PC-9 (cell line): Measurements from ENCODE around the gene CLEC16A. TPM values are rescaled to one million over a fixed set of nuclear protein-coding genes. Genes with fewer than 3 reads are reported as not detected.

Source experiments
- BruUV-seq: library from RNA; stranded (reverse); fragments of 400-500 nt; replicated peaks from 2 replicates; lab custom pipeline; 2021; lab: Mats Ljungman, UMichigan
- CTCF ChIA-PET: fragments of 300-600 bp; sonication (Branson Sonifier 250); formaldehyde crosslinking; loops from one replicate; lab custom pipeline; 2022; ENCODE audit warnings: antibody characterized with exemption; lab: Charles Lee
- POLR2A ChIA-PET: fragments of 300-600 bp; sonication (Branson Sonifier 250); formaldehyde crosslinking; loops from one replicate; lab custom pipeline; 2022; ENCODE audit warnings: antibody characterized with exemption; ENCODE audit not compliant: unreplicated experiment; lab: Charles Lee
- DNase-seq, 2 experiments: peaks; one replicate each; pipeline versions ENCODE4 v3.0.0 to v3.0.0-alpha.2; 2015 to 2022; ENCODE audit warnings: mixed read lengths in 1 of 2
- H2AFZ ChIP-seq: fragments of 200-600 bp; sonication (generic); 2 replicates; pipeline ENCODE4 v1.8.1; 2017; ENCODE audit warnings: antibody characterized with exemption
- H3F3A ChIP-seq: fragments of 200-600 bp; sonication (generic); 2 replicates; pipeline ENCODE4 v1.8.1; 2017; ENCODE audit warnings: antibody characterized with exemption, mild to moderate bottlenecking, low read depth; ENCODE audit not compliant: insufficient read depth
- H3K27ac ChIP-seq: fragments of 200-600 bp; sonication (generic); 2 replicates; pipeline ENCODE4 v1.6.1; 2016; ENCODE audit warnings: mixed run types
- H3K27me3 ChIP-seq: fragments of 200-600 bp; sonication (generic); 2 replicates; pipeline ENCODE4 v1.6.1; 2016; ENCODE audit warnings: low read depth, mixed run types; ENCODE audit not compliant: insufficient read depth
- H3K36me3 ChIP-seq: fragments of 200-600 bp; sonication (generic); 2 replicates; pipeline ENCODE4 v1.6.1; 2016; ENCODE audit warnings: low read depth, mixed run types
- H3K4me1 ChIP-seq: fragments of 200-600 bp; sonication (generic); replicated peaks from 2 replicates; pipeline ENCODE4 v1.6.1; 2016; ENCODE audit warnings: mixed run types; ENCODE audit not compliant: insufficient read depth
- H3K4me2 ChIP-seq: fragments of 200-600 bp; sonication (generic); 2 replicates; pipeline ENCODE4 v1.6.1; 2017; ENCODE audit warnings: mixed run types
- H3K4me3 ChIP-seq: fragments of 200-600 bp; sonication (generic); 2 replicates; pipeline ENCODE4 v1.6.1; 2016; ENCODE audit warnings: mixed run types
- H3K79me2 ChIP-seq: fragments of 200-600 bp; sonication (generic); 2 replicates; pipeline ENCODE4 v1.6.1; 2017; ENCODE audit warnings: low read depth, mixed run types
- H3K9me2 ChIP-seq: fragments of 200-600 bp; sonication (generic); 2 replicates; pipeline ENCODE4 v1.8.1; 2017; ENCODE audit warnings: mild to moderate bottlenecking; ENCODE audit not compliant: insufficient read depth
- H3K9me3 ChIP-seq: fragments of 200-600 bp; sonication (generic); 2 replicates; pipeline ENCODE4 v1.8.1; 2016; ENCODE audit warnings: low read depth; ENCODE audit not compliant: insufficient read depth
- H4K20me1 ChIP-seq: fragments of 200-600 bp; sonication (generic); 2 replicates; pipeline ENCODE4 v1.8.1; 2017; ENCODE audit not compliant: insufficient read depth
- EZH2 ChIP-seq: fragments of 200-600 bp; sonication (generic); IDR thresholded peaks from 2 replicates; pipeline ENCODE4 v1.8.0; 2017; ENCODE audit warnings: antibody characterized with exemption, low read depth
- intact Hi-C: fragments of 100-400 bp; cut with micrococcal nuclease; formaldehyde crosslinking; loops from one replicate; pipeline ENCODE4 v1.10.0; 2022; ENCODE audit not compliant: unreplicated experiment
- total RNA-seq: library from RNA; stranded (reverse); gene quantifications from 2 replicates; pipeline ENCODE4 v1.2.3, GENCODE V29; 2021
- TF ChIP-seq, protein P1 (sequence below): fragments of 200-600 bp; sonication (generic); conservative IDR thresholded peaks from 2 replicates; pipeline ENCODE4 v1.6.1; 2017; ENCODE audit warnings: mixed run types, antibody characterized with exemption, mild to moderate bottlenecking, moderate library complexity

CLEC16A gene
- total RNA-seq, 1 experiment from 2014 or later = 34.9 TPM

DNA sequence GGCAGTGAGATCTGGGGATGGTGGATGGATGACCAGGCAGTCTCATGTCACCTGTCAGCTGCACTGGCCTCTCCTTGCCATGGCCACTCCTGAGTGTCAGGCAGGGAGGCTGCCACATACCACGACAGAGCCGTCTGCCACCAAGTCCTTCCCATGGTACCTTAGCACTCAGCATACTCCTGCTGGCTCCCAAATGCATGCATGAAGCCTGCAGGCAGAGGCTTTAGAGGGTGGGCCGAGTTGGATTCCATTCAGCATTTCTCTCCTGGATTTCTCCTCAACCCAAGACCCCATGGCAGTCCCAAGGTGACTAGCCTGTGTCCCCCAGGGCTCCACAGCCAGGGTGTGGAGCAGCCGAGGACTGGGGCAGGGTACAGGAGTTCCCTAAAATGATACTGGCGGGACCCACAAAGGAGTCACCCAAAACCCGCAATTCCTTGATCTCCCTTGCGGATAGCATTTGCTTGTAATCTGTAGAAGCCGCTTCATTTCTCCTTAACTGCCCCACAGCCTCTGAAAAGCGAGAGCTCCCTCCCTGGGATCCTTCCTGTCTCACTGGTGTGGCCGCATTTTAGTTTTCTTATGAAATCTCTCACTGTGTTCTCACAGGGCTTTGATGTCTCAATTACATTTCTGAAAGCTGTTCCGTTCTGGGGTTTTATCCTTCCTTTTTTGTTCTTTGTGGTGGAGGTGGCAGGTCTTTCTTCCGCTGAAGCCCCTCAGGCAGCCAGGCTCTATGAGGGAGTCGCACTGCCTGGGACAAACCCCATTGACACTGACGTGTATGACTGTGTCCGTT, 170.2 kb downstream of the CLEC16A start:
- Histone ChIP-seq H3K9me3 (no peaks in the 10 kb centered on the region), H2AFZ (no peak overlapping the region), H3K4me2 (no peak overlapping the region), H3K79me2 (no peaks in the 10 kb centered on the region), H3K27ac (no peak overlapping the region), H3K9me2 (no peaks in the 10 kb centered on the region), H3K27me3 (no peaks in the 10 kb centered on the region), H3K4me3 (no peak overlapping the region), H3K4me1 (no peaks in the 10 kb centered on the region), H4K20me1 (no peaks in the 10 kb centered on the region), H3F3A (no peaks in the 10 kb centered on the region), H3K36me3 (no peaks in the 10 kb centered on the region)
- BruUV-seq = no TSS peak
- intact Hi-C loops = no loop called here
- DNase-seq = no peak
- ChIA-PET POLR2A (no interaction called here), CTCF (no interaction called here)
- TF ChIP-seq EZH2 = no peak
- TF ChIP-seq, protein P1, sequence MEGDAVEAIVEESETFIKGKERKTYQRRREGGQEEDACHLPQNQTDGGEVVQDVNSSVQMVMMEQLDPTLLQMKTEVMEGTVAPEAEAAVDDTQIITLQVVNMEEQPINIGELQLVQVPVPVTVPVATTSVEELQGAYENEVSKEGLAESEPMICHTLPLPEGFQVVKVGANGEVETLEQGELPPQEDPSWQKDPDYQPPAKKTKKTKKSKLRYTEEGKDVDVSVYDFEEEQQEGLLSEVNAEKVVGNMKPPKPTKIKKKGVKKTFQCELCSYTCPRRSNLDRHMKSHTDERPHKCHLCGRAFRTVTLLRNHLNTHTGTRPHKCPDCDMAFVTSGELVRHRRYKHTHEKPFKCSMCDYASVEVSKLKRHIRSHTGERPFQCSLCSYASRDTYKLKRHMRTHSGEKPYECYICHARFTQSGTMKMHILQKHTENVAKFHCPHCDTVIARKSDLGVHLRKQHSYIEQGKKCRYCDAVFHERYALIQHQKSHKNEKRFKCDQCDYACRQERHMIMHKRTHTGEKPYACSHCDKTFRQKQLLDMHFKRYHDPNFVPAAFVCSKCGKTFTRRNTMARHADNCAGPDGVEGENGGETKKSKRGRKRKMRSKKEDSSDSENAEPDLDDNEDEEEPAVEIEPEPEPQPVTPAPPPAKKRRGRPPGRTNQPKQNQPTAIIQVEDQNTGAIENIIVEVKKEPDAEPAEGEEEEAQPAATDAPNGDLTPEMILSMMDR = no peak

DNA sequence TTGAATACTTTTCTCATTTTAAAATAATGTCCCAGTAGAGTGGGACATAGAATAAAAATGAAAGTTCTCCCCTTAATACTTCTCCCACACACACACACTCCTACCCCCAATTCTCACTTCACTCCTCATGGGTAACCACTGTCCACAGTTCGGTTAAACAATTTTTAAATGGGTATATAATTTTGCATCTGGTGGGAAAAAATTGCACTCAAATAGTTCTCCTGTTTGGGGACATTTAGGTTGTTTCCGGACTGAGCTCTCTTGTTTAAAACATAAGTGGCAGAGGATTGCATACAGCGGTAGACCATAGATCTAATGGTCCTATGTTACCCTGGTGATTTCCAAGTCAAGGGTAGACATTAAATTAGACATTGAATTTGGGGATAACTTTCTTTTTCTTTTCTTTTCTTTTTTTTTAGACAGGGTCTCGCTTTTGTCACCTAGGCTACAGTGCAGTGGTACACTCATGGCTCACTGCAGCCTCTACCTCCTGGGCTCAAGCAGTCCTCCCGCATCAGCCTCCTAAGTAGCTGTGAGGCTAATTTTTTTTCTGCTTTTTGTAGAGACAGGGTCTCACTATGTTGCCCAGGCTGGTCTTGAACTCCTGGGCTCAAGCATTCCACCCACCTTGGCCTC, 173.3 kb downstream of the CLEC16A start:
- Histone ChIP-seq H3K36me3 (0 out of 2 replicates have a peak, but pooled peaks cover 3% of the 10 kb centered on the region), H3K4me1 (no peaks in the 10 kb centered on the region), H3K27me3 (no peaks in the 10 kb centered on the region), H3K79me2 (no peaks in the 10 kb centered on the region), H3K4me2 (no peak overlapping the region), H3K9me2 (no peaks in the 10 kb centered on the region), H4K20me1 (no peaks in the 10 kb centered on the region), H3K9me3 (no peaks in the 10 kb centered on the region), H3K27ac (no peak overlapping the region), H3F3A (no peaks in the 10 kb centered on the region), H2AFZ (no peak overlapping the region), H3K4me3 (no peak overlapping the region)
- TF ChIP-seq EZH2 = no peak
- TF ChIP-seq, protein P1 = no peak
- ChIA-PET CTCF (no interaction called here), POLR2A (no interaction called here)
- no peak for DNase-seq
- BruUV-seq = no TSS peak
- intact Hi-C loops = no loop called here

DNA sequence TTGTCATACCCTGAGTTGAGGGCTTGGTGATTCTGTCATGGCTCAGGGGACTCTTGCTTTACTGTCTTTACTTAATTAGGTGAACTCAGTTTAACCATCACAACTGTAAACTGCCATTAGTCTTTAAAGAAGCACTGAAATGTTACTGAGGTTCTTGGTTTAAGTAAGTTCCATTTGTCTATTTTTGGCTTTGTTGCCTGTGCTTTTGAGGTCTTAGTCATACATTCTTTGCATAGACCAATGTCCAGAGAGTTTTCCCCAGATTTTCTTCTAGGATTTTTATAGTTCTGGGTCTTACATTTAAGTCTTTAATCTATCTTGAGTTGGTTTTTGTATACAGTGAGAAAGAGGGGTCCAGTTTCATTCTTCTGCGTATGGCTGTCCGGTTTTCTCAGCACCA, 174.1 kb downstream of the CLEC16A start:
- no peak for DNase-seq
- H4K20me1 ChIP-seq = no peaks in the 10 kb centered on the region
- no peak for TF ChIP-seq EZH2
- TF ChIP-seq, protein P1 = no peak
- H3K4me1 ChIP-seq = no peaks in the 10 kb centered on the region
- ChIA-PET CTCF (no interaction called here), POLR2A (no interaction called here)
- intact Hi-C loops = no loop called here
- H3K4me2 ChIP-seq = no peak overlapping the region
- no peak overlapping the region for H3K27ac ChIP-seq
- no peaks in the 10 kb centered on the region for H3K27me3 ChIP-seq
- BruUV-seq = no TSS peak
- no peaks in the 10 kb centered on the region for H3K9me2 ChIP-seq
- H3K79me2 ChIP-seq = no peaks in the 10 kb centered on the region
- no peaks in the 10 kb centered on the region for H3K9me3 ChIP-seq
- 0 out of 2 replicates have a peak, but pooled peaks cover 3% of the 10 kb centered on the region for H3K36me3 ChIP-seq
- no peaks in the 10 kb centered on the region for H3F3A ChIP-seq
- no peak overlapping the region for H3K4me3 ChIP-seq
- no peak overlapping the region for H2AFZ ChIP-seq
